ENCODE measurements around the gene ADGRG1.
A peak's percentile ranks its signal among the peaks of the same experiment; 100 is the strongest.

Gene ADGRG1

GRCh38 chr16:57682809-57683635 lies 54.6 kb downstream of the ADGRG1 start:
- no peak for DNase-seq (ENCODE audit: low read depth in 2 of 2)

GRCh38 chr16:57683636-57684545 lies 55.5 kb downstream of the ADGRG1 start:
- no peak for DNase-seq (ENCODE audit: low read depth in 2 of 2)

- DNase-seq (ENCODE audit: low read depth in 2 of 2) = no peak
Measured at GRCh38 chr16:57684626-57685358, 56.4 kb downstream of the ADGRG1 start.

GRCh38 chr16:57685633-57686032 lies 57.2 kb downstream of the ADGRG1 start:
- no peak for DNase-seq (ENCODE audit: low read depth in 2 of 2)

DNA sequence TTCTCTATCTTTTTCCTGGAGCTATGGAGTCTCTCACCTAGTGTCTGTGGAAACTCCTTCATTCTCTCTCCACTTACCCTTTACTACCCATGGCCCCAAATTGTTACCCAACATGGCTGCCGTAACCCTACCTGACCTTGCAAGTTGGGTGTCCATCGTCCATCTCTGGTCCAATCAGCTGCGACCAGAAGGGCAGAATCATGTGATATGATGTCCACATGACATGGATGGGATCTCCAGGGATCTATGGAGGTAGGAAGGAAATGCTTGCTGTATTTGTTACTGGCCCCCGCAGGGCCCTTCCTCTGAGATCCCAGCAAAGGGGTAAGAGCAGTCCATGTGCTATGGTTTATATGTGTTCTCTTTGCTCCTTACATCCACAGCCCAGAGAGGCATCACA lies 58.1 kb downstream of the ADGRG1 start:
- no peak for DNase-seq (ENCODE audit: low read depth in 2 of 2)

DNA sequence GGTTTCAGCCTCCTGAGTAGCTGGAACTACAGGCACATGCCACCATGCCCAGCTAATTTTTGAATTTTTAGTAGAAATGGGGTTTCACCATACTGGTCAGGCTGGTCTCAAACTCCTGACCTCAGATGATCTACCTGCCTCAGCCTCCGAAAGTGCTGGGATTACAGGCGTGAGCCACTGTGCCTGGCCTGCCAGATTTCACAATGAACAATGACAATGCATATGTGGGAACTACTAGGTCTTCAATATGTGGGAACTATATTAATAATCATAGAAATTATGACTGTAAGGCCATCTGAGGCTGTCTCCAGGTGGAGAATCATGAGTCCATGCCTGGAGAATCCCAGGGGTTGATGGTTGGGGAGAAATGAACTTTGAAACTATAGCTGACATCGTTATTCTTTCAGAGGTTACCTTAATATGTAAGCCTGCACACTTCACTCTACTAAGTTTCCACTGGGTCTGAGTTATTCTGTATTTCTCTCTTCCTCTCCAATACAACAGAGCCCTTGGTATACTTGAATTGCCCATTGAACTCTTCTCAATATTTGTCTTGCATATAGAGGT lies 59.0 kb downstream of the ADGRG1 start:
- no peak for DNase-seq (ENCODE audit: low read depth in 2 of 2)

DNA sequence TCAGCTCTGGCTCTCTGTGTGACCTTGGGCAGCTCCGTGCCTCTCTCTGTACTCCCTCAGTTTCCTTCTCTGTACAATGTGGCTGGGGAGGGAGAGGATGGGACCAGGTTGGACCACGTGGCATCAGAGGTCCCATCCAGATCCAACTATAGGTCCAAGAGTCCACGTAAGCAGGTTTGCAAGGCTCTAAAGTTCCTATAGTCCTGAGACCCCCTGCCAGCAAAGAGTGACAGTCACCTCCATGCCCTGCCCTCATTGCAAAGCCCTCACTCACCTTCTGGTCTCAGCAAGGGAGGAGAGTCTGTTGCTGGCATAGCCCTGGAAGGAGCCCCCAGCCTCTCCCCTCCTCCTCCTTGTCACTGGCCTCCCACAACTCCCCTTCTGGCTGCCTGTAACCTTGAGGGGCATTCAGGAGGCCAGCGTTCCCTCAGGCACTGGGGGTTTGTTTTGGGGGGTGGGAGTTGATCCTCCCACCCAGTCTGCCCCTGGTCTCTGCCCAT lies 60.1 kb downstream of the ADGRG1 start:
- DNase-seq (ENCODE audit: low read depth in 2 of 2) = no peak

DNA sequence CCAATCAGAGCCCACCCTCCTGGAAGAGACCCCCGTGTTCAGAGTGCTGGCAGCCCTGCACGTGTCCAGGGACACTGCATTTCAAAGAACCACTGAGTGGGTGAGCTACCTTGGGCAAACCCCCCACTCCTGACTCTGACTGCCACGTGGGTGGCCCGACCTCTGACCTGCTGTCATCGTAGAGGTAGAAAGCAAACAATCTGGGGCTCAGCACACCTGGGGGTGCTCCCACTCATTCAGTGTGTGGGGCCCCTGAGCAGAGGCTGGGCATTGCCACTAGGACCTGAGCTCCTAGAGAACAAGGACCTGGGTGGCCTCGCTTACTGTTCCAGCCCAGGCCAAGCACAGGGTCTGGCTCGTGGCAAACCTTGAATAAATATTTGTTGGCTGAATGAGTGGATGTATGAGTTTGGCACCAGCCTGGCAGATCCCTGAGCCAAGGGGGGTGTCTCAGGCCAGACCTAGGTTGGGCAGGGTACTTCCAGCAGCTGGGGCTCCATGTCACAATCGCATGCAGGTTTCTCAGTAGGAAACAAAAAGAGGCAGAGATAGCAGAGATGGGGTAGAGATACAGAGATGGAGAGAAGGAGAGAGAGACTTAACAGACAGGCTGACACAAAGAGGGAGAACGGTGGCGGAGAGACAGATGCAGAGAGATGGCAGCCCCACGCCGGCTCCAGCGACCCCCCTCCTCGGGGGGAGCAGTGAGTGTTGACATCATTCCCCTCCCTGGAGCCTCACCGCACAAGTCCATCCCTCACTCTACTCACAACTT lies 60.7 kb downstream of the ADGRG1 start:
- no peak for DNase-seq (ENCODE audit: low read depth in 2 of 2)

- peak in 1 of 2 donors; percentile 3 for DNase-seq (ENCODE audit: low read depth in 2 of 2)
Measured at GRCh38 chr16:57689762-57690558, 61.5 kb downstream of the ADGRG1 start.

DNA sequence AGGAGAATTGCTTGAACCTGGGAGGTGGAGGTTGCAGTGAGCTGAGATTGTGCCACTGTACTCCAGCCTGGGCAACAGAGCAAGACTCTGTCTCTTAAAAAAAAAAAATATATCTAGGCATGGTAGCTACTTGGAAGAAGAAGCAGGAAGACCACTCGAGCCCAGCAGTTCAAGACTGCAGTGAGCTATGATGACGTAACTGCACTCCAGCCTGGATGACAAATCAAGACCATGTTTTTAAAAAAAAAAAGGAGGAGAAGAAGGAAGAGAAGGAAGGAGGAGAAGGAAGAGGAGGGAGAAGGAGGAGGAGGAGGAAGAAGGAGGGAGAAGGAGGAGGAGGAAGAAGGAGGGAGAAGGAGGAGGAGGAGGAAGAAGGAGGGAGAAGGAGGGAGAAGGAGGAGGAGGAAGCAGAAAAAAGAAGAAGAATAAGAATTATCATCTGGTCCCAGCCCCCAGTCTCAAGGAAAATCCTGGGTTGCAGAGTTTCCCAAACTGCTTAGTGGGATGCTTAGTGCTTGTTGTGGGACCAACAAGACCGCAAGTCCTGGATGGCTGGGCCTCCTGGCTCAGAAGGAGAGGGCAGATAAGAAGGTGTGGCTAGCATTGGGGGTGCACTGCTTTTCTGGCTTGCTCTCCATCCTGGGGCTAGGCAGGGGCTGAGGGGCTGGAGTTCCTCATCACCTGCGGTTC lies 62.5 kb downstream of the ADGRG1 start:
- no peak for DNase-seq (ENCODE audit: low read depth in 2 of 2)

- DNase-seq (ENCODE audit: low read depth in 2 of 2) = no peak
Measured at GRCh38 chr16:57692636-57693035, 64.2 kb downstream of the ADGRG1 start.

GRCh38 chr16:57693550-57693949 lies 65.1 kb downstream of the ADGRG1 start:
- no peak for DNase-seq (ENCODE audit: low read depth in 2 of 2)

DNA sequence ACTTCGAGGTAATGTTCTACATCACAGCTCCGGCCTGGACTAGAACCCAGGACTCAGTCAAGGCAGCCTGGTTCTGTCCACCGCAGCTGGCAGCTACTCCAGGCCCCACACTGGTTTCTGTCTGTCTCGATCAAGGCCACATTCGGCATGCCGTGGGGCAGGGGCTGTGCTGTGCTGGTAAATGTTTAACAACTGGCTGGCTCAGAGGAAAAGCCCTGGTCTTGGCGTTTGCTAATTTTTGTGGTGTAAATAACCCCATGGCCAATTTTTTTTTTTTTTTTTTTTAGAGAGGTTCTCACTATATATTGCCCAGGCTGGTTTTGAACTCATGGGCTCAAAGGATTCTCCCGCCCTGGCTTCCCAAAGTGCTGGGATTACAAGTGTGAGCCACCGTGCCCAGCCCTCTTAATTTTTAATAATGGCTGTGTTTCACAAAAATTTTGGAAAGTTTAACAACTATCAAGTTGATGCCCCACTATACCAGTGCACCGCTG lies 65.8 kb downstream of the ADGRG1 start:
- no peak for DNase-seq (ENCODE audit: low read depth in 2 of 2)

DNA sequence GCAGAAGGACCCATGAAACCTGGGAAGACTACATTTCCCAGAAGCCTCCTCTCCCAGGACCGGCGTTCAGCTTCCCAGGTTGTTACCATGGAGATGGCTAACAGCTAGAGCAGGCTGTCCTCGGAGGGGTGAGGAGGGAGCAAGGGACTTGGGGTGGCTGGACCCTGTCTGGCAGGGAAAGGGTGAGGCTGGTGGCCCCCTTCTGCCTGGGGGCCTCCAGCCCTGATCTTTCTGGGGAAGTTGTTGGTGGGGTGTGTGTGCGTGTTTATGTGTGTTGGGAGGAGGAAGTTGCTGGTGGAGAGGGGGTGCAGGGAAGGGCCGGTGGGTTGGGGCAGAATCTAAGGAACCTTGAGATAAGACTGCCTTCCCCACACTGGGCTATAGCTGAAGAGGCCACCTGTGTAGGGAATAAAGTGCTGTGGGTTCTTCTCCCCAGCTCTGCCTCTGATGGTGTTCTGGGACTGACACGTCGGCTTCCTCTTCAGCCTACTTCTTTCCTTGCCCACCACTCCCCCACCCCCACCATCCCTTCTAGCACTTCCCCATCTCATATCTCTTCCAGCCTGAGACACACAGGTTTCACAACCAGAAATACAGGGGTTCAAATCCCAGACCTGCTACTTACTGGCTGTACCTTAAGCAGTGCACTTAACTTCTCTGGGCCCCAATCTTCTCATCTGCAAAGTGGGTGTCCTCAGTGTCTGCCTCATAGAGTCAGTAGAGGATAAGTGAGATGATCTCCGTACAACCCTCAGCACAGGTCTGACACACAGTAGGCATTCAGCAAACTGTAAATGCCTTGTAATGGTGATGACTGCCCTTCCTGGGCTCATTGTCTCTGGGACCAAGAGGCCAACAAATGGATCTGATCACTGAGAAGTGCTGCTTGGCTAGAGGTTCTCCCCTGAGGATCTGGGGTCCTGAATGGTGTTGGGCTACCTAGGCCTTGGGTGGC lies 66.6 kb downstream of the ADGRG1 start, which contains the start of gene DRC7:
DRC7 (plus strand) TSS at position 82 of the 955 bp plus-strand sequence. CDS start 3,144 bp downstream, outside the sequence.
- no peak for DNase-seq (ENCODE audit: low read depth in 2 of 2)

DNA sequence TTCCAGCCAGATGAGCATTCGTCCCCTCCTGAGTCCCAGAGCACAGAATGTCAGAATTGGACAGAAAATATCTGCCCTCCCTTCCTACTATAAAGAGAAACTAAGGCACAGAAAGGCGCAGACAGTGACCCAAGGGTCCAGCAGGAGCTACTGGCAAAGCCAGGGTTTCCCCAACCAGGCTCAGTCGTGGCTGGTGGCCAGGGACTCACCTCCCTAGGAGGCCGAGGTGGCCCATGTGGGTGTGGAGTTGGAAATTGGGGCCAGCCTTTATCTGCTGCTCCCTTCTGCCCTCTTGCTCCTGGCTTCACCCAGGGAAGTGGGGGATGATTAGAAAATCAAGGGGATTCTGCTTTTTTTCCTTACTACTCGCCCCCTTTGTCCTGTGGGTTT lies 67.2 kb downstream of the ADGRG1 start:
- DNase-seq (ENCODE audit: low read depth in 2 of 2) = no peak

DNA sequence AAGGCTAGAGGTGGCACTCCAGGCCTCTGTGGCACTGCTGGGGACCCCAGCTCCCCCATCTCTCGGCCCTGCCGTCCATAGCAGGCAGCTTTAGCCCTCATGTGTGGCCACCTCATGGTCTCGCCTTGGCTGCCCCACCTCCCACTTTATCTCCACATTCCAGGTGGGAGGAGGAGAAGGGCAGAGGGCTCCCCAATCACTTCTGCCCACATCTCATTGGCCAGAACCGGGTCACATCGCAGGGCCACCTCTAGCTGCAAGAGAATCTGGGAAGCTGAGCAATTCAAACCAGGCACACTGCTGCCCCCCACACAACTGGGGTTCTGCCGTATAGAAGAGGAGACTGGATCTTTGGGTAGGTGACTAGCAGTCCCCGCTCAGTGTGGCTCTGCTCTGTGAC lies 67.8 kb downstream of the ADGRG1 start:
- no peak for DNase-seq (ENCODE audit: low read depth in 2 of 2)

- DNase-seq (ENCODE audit: low read depth in 2 of 2) = no peak
Measured at GRCh38 chr16:57697896-57698537, 69.6 kb downstream of the ADGRG1 start.

Measured in stimulated activated CD4-positive, alpha-beta T cell treated with anti-CD3 and anti-CD28 coated beads, Interleukin-1b, Interleukin-23, amount 100 ng/mL, for 4 hours (primary cell).